ENCODE measurements around the gene MRPL37. TPM values are rescaled to one million over a fixed set of nuclear protein-coding genes. Genes with fewer than 3 reads are reported as not detected.

MRPL37 gene
- total and polyA plus RNA-seq, 2 donors (not counting 1 experiment from before 2014, with no cell fraction given), result 9.6 to 37.0 TPM

GRCh38 chr1:54227891-54228310 lies 27.9 kb downstream of the MRPL37 start:
- no peak overlapping the region for H2AFZ ChIP-seq (ENCODE audit: insufficient read depth, low read depth, low read length, poor library complexity, severe bottlenecking)
- Mint-ChIP-seq H3K27me3 (no peaks in the 10 kb centered on the region), H3K4me3 (no peak overlapping the region), H3K9me3 (ENCODE audit: insufficient read depth) (no peaks in the 10 kb centered on the region), H3K4me1 (peaks cover 2% of the 10 kb centered on the region), H3K27ac (no peak overlapping the region)
- H3K4me1 ChIP-seq (ENCODE audit: control insufficient read depth in 2 of 2, insufficient read depth in 2 of 2, low read length in 2 of 2), result no peaks in the 10 kb centered on the region
- no peaks in the 10 kb centered on the region for H3K36me3 ChIP-seq (replicated peaks in 1 of 2; ENCODE audit: control extremely low read depth in 1 of 2, control insufficient read depth in 1 of 2, extremely low read depth in 1 of 2, insufficient read depth in 2 of 2, low read length in 1 of 2)
- no peak for DNase-seq
- no peak overlapping the region for H3K4me3 ChIP-seq (ENCODE audit: control extremely low read depth in 1 of 5, extremely low read depth in 1 of 5, insufficient read depth in 1 of 5, low read depth in 2 of 5, low read length in 4 of 5)
- ATAC-seq (ENCODE audit: low read depth), result no peak
- no peak overlapping the region for H3K4me2 ChIP-seq (replicated peaks; ENCODE audit: low read depth, low read length, poor library complexity, severe bottlenecking)
- no peaks in the 10 kb centered on the region for H3K9me3 ChIP-seq (ENCODE audit: control extremely low read depth in 1 of 3, control insufficient read depth in 2 of 3, insufficient read depth in 1 of 3, low read length in 2 of 3)
- 80% methylated on average over 15 of the region's 17 CpGs for WGBS (ENCODE audit: insufficient coverage)
- no peaks in the 10 kb centered on the region for H3K79me2 ChIP-seq (ENCODE audit: control insufficient read depth, insufficient read depth, low read length)
- H3K9ac ChIP-seq (ENCODE audit: low read length), result no peak overlapping the region
- TF ChIP-seq CTCF (IDR thresholded peaks at IDR 0.05) (no peak), EZH2 (IDR thresholded peaks at IDR 0.05; ENCODE audit: borderline replicate concordance, insufficient read depth, low read depth, low read length, poor library complexity, severe bottlenecking) (no peak)
- ChIA-PET CTCF (no interaction called here), POLR2A (no interaction called here)
- H3K27ac ChIP-seq (ENCODE audit: low read length in 2 of 2), result no peak overlapping the region
- no peaks in the 10 kb centered on the region for H3K27me3 ChIP-seq (replicated peaks in 1 of 4; ENCODE audit: control extremely low read depth in 1 of 4, control insufficient read depth in 3 of 4, insufficient read depth in 4 of 4, low read length in 3 of 4)
- H4K20me1 ChIP-seq (ENCODE audit: control insufficient read depth, insufficient read depth, low read length, poor library complexity, severe bottlenecking), result no peaks in the 10 kb centered on the region
- intact Hi-C loops (cut with micrococcal nuclease), result no loop called here

- no peak overlapping the region for H3K4me2 ChIP-seq (replicated peaks; ENCODE audit: low read depth, low read length, poor library complexity, severe bottlenecking)
- Mint-ChIP-seq H3K27me3 (no peaks in the 10 kb centered on the region), H3K27ac (no peak overlapping the region), H3K9me3 (ENCODE audit: insufficient read depth) (no peaks in the 10 kb centered on the region), H3K4me3 (no peak overlapping the region), H3K4me1 (peaks cover 2% of the 10 kb centered on the region)
- ATAC-seq (ENCODE audit: low read depth) (no peak), DNase-seq (no peak)
- WGBS (ENCODE audit: insufficient coverage), result 99% methylated on average over 13 of the region's 13 CpGs
- no peaks in the 10 kb centered on the region for H3K4me1 ChIP-seq (ENCODE audit: control insufficient read depth in 2 of 2, insufficient read depth in 2 of 2, low read length in 2 of 2)
- no peaks in the 10 kb centered on the region for H4K20me1 ChIP-seq (ENCODE audit: control insufficient read depth, insufficient read depth, low read length, poor library complexity, severe bottlenecking)
- no peak overlapping the region for H3K9ac ChIP-seq (ENCODE audit: low read length)
- POLR2A ChIA-PET, result no interaction called here
- H3K79me2 ChIP-seq (ENCODE audit: control insufficient read depth, insufficient read depth, low read length), result no peaks in the 10 kb centered on the region
- H2AFZ ChIP-seq (ENCODE audit: insufficient read depth, low read depth, low read length, poor library complexity, severe bottlenecking), result no peak overlapping the region
- intact Hi-C loops (cut with micrococcal nuclease), result no loop called here
- no peak for TF ChIP-seq EZH2 (IDR thresholded peaks at IDR 0.05; ENCODE audit: borderline replicate concordance, insufficient read depth, low read depth, low read length, poor library complexity, severe bottlenecking)
- TF ChIP-seq CTCF (IDR thresholded peaks at IDR 0.05), result no peak
- no peaks in the 10 kb centered on the region for H3K27me3 ChIP-seq (replicated peaks in 1 of 4; ENCODE audit: control extremely low read depth in 1 of 4, control insufficient read depth in 3 of 4, insufficient read depth in 4 of 4, low read length in 3 of 4)
- H3K36me3 ChIP-seq (replicated peaks in 1 of 2; ENCODE audit: control extremely low read depth in 1 of 2, control insufficient read depth in 1 of 2, extremely low read depth in 1 of 2, insufficient read depth in 2 of 2, low read length in 1 of 2), result no peaks in the 10 kb centered on the region
- no peak overlapping the region for H3K27ac ChIP-seq (ENCODE audit: low read length in 2 of 2)
- CTCF ChIA-PET, result no interaction called here
- no peaks in the 10 kb centered on the region for H3K9me3 ChIP-seq (ENCODE audit: control extremely low read depth in 1 of 3, control insufficient read depth in 2 of 3, insufficient read depth in 1 of 3, low read length in 2 of 3)
- H3K4me3 ChIP-seq (ENCODE audit: control extremely low read depth in 1 of 5, extremely low read depth in 1 of 5, insufficient read depth in 1 of 5, low read depth in 2 of 5, low read length in 4 of 5), result no peak overlapping the region
Observed at GRCh38 chr1:54228638-54229079, 28.7 kb downstream of the MRPL37 start.
